ENCODE measurements around the gene CFAP65. TPM values are rescaled to one million over a fixed set of nuclear protein-coding genes. Genes with fewer than 3 reads are reported as not detected.

The CFAP65 gene
- total and polyA plus RNA-seq, 2 of the 13 experiments (the other 11 are each of a cell fraction or from before 2014, with no cell fraction given) = 0.05 TPM; not detected in 1

GRCh38 chr2:219003267-219003634 lies 38.1 kb downstream of the CFAP65 start (continued):
- TF ChIP-seq SP1 (IDR thresholded peaks at IDR 0.05) (no peak), SP1 (CRISPR knock-in tag; IDR thresholded peaks at IDR 0.05) (0 out of 2 replicates have a peak, but pooled peaks have one; percentile 12), GMEB1 (CRISPR knock-in tag; IDR thresholded peaks at IDR 0.05; ENCODE audit: borderline replicate concordance) (0 out of 2 replicates have a peak, but pooled peaks have one; percentile 7), BATF2 (CRISPR knock-in tag; IDR thresholded peaks at IDR 0.05) (no peak)

- DNase-seq (ENCODE audit: low spot score) (peak; percentile 54), FAIRE-seq (no peak), ATAC-seq (peak; percentile 75)
- ChIA-PET POLR2A (interaction anchor here (0.9 to 1.4 kb wide), 10 partner anchors 69 to 496 kb away, joined by 3 to 5 read pairs (median 4); partner anchors contain the start of genes CNPPD1, DNAJB2, GLB1L and GMPPA), CTCF (ENCODE audit: low intra/inter-chr PET ratio, low total read pairs) (interaction anchor here (1.1 to 2.1 kb wide), 3 partner anchors 23 to 117 kb away, joined by 3 to 7 read pairs (median 4); no protein-coding TSS in a partner anchor)
- in situ Hi-C loops (cut with HindIII; ENCODE audit: extremely low pct_ligation_motif_present, low pct_unique_long_range_greater_than_20kb) (no loop called here), intact Hi-C loops (cut with micrococcal nuclease; ENCODE audit: unreplicated experiment) (loop anchor here (2.0 kb wide), 1 partner anchor 26 kb away; no protein-coding TSS in a partner anchor)
- Histone ChIP-seq H3K27ac (ENCODE audit: extremely low read length, insufficient read depth, low read length) (no peak overlapping the region), H3K9me3 (ENCODE audit: low read length) (no peaks in the 10 kb centered on the region), H3K36me3 (replicated peaks in 1 of 2; ENCODE audit: control insufficient read depth in 1 of 2, insufficient read depth in 2 of 2, low read length in 2 of 2) (no peaks in the 10 kb centered on the region), H3K4me3 (replicated peaks in 1 of 3; ENCODE audit: insufficient read depth in 1 of 3, low read depth in 2 of 3, low read length in 3 of 3) (peak overlapping the region; percentile 6 to 64 (median 28); a peak in 4 of 6 replicates), H2AFZ (ENCODE audit: low read length) (no peak overlapping the region), H3K4me2 (ENCODE audit: low read depth, low read length) (peak overlapping the region; percentile 71), H3K27me3 (ENCODE audit: control insufficient read depth in 1 of 2, insufficient read depth in 2 of 2, low read length in 2 of 2) (peaks cover 40 to 86% of the 10 kb centered on the region in 2 experiments), H4K20me1 (ENCODE audit: insufficient read depth, low read length) (peaks cover 36% of the 10 kb centered on the region; the same call in 1 of the 2 replicates), H3K79me2 (ENCODE audit: insufficient read depth, low read length) (no peaks in the 10 kb centered on the region), H3K4me1 (ENCODE audit: insufficient read depth, low read length) (peaks cover 24% of the 10 kb centered on the region), H3K9ac (ENCODE audit: insufficient read depth, low read depth, low read length) (no peak overlapping the region)
- 4% methylated on average over 34 of the region's 72 CpGs for WGBS (ENCODE audit: low lambda C conversion rate)
- BruUV-seq (replicated peaks) = no TSS peak
- TF ChIP-seq ZNF460 (CRISPR knock-in tag; IDR thresholded peaks at IDR 0.05; ENCODE audit: borderline replicate concordance) = no peak
- peak; percentile 57; the same call in 1 of the 2 replicates for TF ChIP-seq KDM2A (CRISPR knock-in tag; IDR thresholded peaks at IDR 0.05; ENCODE audit: borderline replicate concordance, low read depth)
- TF ChIP-seq MED8 (CRISPR knock-in tag; IDR thresholded peaks at IDR 0.05; ENCODE audit: insufficient replicate concordance) = no peak
- TF ChIP-seq ZNF18 (CRISPR knock-in tag; IDR thresholded peaks at IDR 0.05; ENCODE audit: insufficient replicate concordance) = peak; percentile 63
- TF ChIP-seq NAIF1 (CRISPR knock-in tag; IDR thresholded peaks at IDR 0.05; ENCODE audit: borderline replicate concordance) = peak; percentile 12; the same call in 1 of the 2 replicates
- TF ChIP-seq SIN3A (IDR thresholded peaks at IDR 0.05; ENCODE audit: borderline replicate concordance, low read depth, low read length) = no peak
- 0 out of 2 replicates have a peak, but pooled peaks have one; percentile 40 for TF ChIP-seq ZNF577 (CRISPR knock-in tag; IDR thresholded peaks at IDR 0.05; ENCODE audit: borderline replicate concordance, low read depth)
- peak; percentile 81; the same call in 1 of the 2 replicates for TF ChIP-seq ARHGAP35 (CRISPR knock-in tag; IDR thresholded peaks at IDR 0.05; ENCODE audit: borderline replicate concordance)
- no peak for TF ChIP-seq ZFP36 (IDR thresholded peaks at IDR 0.05; ENCODE audit: borderline replicate concordance, low read depth, low read length, partially characterized antibody)
- TF ChIP-seq ATF7-NPFF (CRISPR knock-in tag; IDR thresholded peaks at IDR 0.05; ENCODE audit: low read depth) = no peak; the same call in 1 of the 2 replicates
- peak; percentile 9 for TF ChIP-seq ZNF501 (CRISPR knock-in tag; IDR thresholded peaks at IDR 0.05)
- TF ChIP-seq SIX1 (CRISPR knock-in tag; IDR thresholded peaks at IDR 0.05; ENCODE audit: borderline replicate concordance) = no peak
Observed at GRCh38 chr2:219002395-219003266, 38.7 kb downstream of the CFAP65 start.

Data from HepG2 (cell line).